ENCODE data around the gene FXYD7. TPM values are rescaled to one million over a fixed set of nuclear protein-coding genes. Genes with fewer than 3 reads are reported as not detected.
A peak's percentile ranks its signal among the peaks of the same experiment; 100 is the strongest.

The FXYD7 gene
- total RNA-seq, 1 donor = not detected

DNA sequence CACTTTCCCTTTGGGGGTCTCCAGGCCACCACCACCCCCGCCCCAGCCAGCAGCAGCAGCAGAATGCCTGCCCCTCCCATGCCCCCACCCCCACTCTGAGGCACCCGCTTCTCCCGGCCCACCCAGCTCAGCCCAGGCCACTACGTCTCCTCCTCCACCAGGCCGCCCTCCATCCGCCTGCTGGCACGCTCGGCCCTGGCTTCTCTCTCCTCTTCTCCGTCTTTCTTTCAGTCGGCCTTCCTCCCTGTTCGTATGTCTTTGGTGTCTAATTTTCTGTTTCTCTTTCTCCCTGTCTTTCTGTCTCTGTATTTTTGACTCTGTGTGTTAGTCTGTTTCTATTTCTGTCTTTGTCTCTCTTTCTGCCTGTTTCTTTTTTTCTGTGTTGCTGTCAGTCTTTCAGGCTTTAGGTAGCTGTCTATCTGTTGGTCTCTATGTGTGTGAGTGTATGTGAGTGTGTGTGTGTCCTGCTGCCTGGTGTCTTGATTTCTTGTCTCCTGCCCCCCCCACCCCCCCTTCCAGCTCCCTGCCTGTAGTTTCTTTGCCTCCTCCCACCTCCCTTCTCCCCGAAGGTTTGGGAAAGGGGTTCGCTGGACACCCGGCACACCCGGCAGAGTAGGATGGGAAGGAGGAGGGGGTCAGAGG is 8.3 kb upstream of the FXYD7 start, which contains the start of gene LGI4:
TSS of gene LGI4 (minus strand) at position 459 of the 642 bp plus-strand sequence. CDS start at position 80, 379 bp downstream.
- TF ChIP-seq, protein P1, sequence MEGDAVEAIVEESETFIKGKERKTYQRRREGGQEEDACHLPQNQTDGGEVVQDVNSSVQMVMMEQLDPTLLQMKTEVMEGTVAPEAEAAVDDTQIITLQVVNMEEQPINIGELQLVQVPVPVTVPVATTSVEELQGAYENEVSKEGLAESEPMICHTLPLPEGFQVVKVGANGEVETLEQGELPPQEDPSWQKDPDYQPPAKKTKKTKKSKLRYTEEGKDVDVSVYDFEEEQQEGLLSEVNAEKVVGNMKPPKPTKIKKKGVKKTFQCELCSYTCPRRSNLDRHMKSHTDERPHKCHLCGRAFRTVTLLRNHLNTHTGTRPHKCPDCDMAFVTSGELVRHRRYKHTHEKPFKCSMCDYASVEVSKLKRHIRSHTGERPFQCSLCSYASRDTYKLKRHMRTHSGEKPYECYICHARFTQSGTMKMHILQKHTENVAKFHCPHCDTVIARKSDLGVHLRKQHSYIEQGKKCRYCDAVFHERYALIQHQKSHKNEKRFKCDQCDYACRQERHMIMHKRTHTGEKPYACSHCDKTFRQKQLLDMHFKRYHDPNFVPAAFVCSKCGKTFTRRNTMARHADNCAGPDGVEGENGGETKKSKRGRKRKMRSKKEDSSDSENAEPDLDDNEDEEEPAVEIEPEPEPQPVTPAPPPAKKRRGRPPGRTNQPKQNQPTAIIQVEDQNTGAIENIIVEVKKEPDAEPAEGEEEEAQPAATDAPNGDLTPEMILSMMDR (IDR thresholded peaks at IDR 0.05; ENCODE audit: insufficient read depth, low read length) = no peak
- DNase-seq (ENCODE audit: low read depth) = no peak
- H3K4me3 ChIP-seq (ENCODE audit: low read depth, low read length) = no peak within 1 kb of the TSS

DNA sequence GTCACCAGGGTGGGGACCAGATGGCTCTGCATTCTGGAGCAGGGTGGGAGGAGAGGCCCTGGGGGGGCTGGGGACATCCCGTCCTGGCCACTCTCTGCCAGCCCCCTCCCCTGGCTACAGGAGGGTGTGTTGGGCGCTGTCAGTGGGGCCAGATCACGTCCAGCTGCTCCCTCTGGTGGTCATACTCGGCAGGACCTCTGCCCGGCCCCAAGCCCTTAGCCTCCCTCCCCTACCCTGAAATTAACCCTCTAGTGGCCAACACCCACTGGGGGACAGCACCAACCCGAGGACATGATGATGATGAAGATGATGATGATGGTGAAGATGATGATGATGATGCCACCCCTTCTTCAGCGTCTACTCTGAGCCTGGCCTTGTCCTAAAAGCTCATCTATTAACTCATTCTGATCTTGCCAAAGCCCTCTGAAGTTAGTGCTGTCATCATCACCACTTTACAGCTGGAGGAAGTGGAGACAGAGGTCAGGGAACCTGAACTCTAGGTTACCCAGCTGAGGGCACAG is 7.6 kb upstream of the FXYD7 start:
- DNase-seq (ENCODE audit: low read depth) = peak; percentile 65
- no peak overlapping the region for H3K4me3 ChIP-seq (ENCODE audit: low read depth, low read length)
- TF ChIP-seq, protein P1 (IDR thresholded peaks at IDR 0.05; ENCODE audit: insufficient read depth, low read length) = peak; percentile 88

DNA sequence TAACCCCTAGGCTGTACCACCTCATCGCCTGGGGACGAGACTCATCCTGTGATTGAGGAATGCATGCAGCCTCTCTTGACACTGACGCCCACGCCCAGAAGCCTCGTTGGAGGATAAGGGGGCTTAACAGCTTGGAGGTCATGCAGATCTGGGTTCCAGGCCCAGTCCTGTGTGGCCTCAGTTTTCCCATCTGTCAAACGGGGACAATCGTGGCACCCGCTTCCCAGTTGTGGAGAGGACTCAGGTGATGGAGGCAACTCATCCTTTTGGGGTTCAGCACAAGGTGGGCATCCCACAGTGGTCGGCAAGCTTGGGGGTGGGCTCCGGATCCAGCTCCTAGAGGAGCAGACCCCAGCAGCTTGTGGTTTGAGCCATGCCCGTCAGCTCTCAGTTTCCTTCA is 6.8 kb upstream of the FXYD7 start:
- no peak for DNase-seq (ENCODE audit: low read depth)
- TF ChIP-seq, protein P1 (IDR thresholded peaks at IDR 0.05; ENCODE audit: insufficient read depth, low read length) = no peak
- H3K4me3 ChIP-seq (ENCODE audit: low read depth, low read length) = no peak overlapping the region

DNA sequence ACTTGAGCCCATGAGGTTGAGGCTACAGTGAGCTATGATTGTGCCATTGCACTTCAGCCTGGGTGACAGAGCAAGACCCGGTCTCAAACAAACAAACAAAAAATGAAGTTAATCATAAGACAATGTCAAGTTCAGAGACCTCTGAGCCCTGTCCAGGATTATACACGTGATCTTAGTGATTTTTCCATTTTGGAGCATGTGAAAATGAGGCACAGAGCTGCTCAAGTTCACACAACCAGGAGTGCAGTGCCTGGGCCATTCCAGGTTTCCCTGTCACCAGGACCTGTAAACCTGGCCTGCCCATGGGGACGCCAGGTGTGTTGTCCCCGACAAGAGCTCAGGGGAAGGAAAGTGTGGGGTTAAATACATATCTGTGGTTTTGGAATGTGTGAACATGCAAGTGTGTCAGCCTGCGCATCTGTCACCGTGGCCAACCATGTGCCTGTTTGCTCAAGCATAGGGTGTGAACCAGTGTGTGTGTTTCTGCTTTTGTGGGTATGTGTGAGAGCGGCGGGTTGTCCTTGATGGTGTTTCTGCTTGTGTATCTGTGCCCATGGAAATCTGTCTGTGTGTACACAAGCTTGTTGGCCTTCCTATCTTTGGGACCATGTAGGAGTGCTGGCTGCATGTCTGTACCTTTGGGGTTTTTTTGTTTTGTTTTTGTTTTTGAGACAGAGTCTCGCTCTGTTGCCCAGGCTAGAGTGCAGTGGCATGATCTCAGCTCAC is 5.9 kb upstream of the FXYD7 start:
- DNase-seq (ENCODE audit: low read depth) = no peak
- TF ChIP-seq, protein P1 (IDR thresholded peaks at IDR 0.05; ENCODE audit: insufficient read depth, low read length) = no peak
- H3K4me3 ChIP-seq (ENCODE audit: low read depth, low read length) = no peak overlapping the region

DNA sequence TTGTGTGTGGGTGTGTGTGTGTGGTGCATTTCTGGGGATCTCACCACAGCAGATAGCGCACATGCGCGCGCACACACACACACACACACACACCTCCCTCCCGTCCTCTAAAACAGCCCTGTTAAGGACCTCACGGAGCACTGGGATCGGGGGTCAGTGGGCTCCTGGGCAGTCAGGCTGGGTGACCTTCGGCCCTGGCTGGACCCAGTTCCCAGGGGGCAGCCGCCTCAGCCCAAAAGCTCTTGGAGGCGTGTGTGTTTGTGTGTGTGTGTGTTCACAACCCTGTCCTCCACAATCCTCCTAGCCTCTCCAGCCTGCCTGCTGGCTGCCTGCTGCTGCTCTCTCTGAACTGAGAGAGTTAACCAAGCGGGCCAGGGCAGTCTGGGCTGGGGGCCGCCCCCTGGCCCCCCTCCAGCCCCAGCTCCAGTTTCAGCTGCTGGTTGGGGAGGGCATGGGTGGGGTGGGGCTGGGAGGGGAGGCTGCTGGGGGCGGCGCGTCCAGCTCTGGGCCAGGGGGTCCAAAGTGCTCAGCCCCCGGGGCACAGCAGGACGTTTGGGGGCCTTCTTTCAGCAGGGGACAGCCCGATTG is 4.7 kb upstream of the FXYD7 start, which contains the start of gene FXYD1:
TSS of gene FXYD1 (plus strand) at position 520 of the 588 bp plus-strand sequence. CDS start 1,256 bp downstream, outside the sequence.
- DNase-seq (ENCODE audit: low read depth) = peak; percentile 33
- TF ChIP-seq, protein P1 (IDR thresholded peaks at IDR 0.05; ENCODE audit: insufficient read depth, low read length) = no peak
- H3K4me3 ChIP-seq (ENCODE audit: low read depth, low read length) = peak within 1 kb of the TSS; percentile 38

DNA sequence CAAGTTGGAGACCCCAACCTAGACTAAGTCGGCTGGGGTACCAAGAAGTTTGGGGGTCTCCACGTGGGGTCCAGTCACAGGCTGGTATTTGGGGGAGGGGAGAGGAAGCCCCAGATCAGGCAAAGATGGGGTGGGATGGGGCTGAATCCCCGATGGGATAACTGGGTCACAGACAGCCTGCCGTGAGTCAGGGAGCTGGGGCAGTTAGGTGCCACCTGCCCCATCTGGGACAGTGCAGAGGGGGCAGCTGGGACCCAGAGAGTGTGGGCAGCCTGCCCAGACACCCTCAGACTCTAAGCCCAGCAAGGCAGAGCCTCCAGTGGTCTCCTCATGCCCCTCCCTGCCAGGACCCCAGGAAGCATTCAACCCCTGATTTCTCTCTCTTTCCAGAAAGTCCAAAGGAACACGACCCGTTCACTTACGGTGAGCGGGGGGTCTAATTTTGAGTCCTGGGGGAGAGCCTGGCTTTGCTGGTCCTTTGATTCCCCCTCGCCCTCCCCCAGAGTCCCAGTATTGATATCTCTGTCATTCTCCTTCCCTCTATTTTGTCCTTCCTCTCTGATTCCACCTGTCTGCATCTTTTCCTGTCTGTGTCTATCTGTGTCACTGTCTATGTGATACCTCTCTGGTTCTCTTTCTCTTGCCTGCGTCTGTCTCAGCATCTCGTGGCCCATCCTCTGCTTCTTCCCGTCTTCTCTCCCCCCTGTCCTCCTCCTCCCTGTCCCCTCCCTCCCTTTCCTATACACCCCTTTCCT is 2.7 kb upstream of the FXYD7 start:
- DNase-seq (ENCODE audit: low read depth) = no peak
- TF ChIP-seq, protein P1 (IDR thresholded peaks at IDR 0.05; ENCODE audit: insufficient read depth, low read length) = no peak
- H3K4me3 ChIP-seq (ENCODE audit: low read depth, low read length) = no peak overlapping the region

All from fibroblast of the aortic adventitia (primary cell).